ENCODE measurements around the gene PRC1.
"Not testable (repeated sequence)": the region's sequence is repeated elsewhere in the genome, so short reads cannot be mapped to it uniquely, and the experiment has no call there.

Gene PRC1, protein sequence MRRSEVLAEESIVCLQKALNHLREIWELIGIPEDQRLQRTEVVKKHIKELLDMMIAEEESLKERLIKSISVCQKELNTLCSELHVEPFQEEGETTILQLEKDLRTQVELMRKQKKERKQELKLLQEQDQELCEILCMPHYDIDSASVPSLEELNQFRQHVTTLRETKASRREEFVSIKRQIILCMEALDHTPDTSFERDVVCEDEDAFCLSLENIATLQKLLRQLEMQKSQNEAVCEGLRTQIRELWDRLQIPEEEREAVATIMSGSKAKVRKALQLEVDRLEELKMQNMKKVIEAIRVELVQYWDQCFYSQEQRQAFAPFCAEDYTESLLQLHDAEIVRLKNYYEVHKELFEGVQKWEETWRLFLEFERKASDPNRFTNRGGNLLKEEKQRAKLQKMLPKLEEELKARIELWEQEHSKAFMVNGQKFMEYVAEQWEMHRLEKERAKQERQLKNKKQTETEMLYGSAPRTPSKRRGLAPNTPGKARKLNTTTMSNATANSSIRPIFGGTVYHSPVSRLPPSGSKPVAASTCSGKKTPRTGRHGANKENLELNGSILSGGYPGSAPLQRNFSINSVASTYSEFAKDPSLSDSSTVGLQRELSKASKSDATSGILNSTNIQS

DNA sequence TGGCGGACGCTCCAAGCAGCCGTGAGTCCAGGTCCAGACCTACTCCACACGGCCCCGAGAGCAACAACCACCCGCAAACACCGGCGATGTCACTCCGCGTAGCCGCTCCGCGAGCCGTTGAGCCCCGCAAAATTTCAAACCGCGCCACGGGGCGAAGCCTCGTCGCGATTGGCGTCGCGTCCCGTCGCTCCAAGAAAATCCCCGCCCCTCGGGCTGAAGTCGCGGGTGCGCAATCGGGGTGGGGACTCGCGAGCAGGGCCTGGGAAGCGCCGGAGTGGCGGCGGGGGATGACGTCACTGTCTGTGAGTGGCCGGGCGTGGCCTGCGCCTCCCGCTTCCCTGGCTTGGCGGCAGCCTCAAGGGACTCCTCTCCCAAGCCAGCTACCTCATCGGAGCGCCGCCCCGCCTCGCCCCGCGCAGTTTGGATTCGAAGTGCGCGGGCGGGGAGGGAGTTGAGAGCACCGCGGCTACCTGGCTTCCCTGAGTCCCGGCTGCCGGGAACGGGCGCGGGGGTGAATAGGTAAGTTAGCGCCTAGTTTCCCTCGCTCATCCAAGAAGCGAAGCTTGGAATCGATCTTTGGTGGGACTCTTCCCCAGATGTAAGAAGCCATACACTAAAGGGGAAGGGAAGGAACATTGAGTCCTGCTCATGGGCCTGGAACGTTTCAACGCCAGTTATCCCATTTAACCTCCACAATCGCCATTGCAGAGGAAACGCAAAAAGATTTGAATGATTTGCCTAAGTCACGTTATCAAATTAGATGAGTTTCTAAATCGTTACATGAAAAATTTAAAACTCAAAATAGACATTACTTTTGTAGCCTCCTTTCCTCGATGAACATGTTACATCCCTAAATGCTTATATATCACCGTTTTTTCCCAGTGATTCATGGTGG lies at the start of gene PRC1:
Gene PRC1, minus strand, starts transcription at position 119 of the 895 bp plus-strand sequence. Its CDS starts 118 bp downstream, at position 1.
- peak; percentile 98 for DNase-seq

DNA sequence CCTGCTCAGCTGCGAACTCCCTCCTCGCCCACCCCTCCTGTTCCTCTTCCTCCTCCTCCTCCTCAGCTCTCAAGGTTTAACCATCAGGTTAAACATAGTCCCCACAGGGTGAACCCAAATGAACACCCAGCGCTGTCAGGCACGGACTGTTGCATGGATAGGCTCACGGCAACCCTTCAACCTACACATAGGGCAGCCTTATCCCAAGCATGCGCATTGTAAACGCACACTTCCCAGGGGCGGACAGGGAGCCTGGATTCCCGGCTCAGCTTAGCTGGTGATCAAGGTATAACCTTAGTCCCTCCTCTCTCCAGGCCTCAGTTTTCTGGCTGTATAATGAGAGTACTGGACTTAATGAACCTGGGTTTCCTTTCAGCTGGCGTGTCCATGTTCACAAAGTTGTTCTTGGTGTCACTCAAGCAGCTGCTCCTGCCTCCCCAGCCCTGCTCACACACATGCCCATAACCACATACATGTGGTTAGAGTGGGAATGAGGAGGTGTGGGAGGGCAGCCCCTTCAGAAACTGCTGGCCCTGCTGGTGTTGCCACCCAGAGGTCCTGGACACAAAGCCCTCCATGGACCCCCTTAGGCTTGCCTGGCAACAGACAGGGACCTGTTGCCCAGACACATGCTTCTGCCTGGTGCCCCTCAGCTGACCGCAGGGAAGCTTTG lies 49.0 kb upstream of the PRC1 start:
- no peak for DNase-seq

DNA sequence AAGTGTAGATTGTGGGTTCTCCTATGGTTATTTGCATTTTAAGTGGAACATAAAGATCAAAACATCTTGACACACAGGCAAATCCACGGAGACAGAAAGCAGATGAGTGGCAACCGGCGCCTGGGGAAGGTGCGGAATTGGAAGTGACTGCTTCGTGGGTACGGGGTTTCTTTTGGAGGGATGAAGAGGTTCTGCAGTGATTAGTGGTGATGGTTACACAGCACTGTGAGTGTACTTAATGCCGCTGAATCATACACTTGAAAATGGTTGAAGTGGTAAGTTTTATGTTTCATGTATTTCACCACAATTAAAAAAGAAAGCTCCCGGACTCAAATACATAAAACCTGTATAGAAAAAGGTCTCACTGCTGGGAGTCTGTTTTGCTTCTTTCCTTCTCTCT lies 46.5 kb upstream of the PRC1 start:
- DNase-seq: no peak

DNA sequence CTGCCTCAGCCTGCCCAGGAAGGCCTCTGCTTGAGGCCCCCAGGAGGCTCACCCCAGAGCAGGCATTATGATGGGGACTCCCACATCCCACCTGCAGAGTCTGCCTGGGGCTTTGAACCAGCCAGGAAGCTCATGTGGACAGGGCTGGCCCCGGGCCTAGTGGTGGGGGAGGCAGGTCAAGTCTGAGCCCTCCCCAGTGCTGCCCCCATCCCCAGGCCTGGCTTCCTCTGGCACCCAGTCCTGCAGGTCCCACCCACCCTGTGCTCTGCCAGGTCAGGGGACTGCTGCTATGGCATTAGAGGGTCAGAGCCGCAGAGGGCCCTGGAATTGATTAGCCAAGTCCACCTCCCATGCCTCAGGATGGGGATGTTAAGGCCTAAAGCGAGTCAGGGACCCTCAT lies 45.7 kb upstream of the PRC1 start:
- no peak for DNase-seq

DNA sequence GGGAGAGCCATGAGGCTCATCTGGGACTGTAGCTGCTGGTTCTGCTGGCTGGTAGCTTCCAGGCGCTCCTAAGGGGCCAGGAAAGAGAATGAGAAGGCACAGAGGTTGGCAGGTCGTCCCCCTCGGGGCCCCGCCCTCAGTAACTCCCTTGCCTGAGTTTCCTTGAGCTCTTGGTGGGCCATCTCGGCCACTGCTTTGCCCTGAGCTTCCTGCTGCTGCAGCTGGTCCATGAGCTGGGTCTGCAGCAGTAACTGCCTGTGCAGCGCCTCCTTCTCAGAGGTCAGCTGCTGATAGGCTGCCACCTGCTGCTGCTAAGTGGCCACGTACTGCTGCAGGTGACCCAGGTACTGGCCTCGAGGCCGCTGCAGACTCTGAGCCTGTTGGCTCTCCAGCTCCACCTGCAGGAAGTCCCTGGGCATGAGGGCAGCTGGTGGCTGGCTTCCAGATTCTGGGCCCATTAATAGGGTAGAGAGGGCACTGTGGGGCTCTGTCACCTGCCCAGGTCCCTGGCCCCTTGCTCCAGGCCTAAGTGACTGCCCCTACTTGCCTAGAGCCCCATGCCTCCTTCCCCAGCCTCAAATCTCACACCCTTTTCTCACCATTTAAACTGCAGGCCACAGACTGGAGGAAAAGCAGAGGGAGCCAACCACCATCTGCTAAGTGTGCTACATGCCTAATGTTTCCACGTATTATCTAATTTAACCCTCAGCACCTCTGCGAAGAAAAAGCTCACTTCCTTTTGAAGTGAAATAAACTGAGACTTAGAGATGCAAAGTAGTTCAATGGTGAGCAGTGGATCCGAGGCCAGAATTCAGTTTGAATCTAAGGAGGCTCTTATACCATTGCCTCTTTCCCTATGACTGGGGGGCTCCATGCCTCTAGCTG lies 38.8 kb upstream of the PRC1 start:
- DNase-seq: peak; percentile 67

DNA sequence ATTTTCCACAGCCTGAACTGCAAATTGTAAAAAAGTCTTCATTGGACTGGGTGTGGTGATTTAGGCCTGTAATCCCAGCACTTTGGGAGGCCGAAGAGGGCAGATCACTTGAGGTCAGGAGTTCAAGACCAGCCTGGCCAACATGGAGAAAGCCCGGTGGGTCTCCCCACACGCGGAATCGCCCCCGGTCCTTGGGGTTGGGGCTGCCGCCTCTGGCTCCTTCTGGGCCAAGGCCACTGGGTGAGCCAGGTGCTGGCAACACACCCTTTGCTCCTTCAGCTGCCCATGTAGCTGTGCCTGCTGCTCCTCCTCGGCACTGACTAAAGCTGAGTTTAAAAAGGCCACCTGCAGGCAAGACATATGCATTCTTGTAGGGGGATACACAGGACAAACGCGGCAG lies 37.5 kb upstream of the PRC1 start:
- DNase-seq: no peak

DNA sequence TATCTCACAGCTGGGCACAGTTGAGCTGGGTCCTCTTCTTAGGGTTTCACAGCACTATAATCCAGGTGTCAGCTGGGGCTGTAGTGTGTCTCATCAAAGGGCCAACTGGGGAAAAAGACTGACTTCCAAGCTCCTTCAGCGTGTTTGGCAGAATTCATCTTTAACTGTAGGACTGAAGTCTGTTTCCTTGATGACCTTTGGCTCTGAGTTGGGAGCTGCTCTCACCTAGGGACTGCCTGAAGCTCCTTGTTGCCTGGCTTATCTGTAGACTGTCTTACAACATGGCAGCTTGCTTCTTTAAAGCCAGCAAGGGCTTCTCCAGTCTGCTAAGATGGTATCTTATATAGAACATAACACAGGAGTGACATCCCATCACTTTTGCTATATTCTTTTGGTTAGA lies 33.3 kb upstream of the PRC1 start:
- no peak for DNase-seq

DNA sequence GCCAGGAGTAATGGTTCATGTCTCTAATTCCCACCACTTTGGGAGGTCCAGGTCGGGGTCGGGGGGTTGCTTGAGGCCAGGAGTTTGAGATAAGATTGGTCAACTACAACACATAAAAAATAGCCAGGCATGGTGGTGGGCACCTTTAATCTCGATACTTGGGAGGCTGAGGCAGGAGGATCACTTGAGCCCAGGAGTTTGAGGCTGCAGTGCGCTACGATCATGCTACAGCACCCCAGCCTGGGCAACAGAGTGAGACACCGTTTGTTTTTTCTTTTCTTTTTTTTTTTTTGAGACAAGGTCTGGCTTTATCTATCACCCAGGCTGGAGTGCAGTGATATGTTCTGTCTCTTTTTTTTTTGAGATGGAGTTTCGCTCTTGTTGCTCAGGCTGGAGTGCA lies 29.4 kb upstream of the PRC1 start:
- no peak for DNase-seq

DNA sequence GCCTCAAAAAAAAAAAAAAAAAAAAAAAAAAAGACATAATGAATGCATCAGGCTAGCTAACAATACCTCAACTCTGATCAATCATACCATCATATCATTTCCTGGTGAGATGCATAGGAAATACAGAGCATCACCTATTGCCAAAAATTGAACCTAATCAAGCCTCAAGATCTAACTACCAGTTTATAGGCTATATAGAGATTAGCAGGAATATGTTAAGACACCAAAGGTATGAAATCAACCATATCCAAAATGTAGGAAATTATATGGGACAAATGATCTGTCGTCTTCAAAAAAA lies 28.4 kb upstream of the PRC1 start:
- no peak for DNase-seq

DNA sequence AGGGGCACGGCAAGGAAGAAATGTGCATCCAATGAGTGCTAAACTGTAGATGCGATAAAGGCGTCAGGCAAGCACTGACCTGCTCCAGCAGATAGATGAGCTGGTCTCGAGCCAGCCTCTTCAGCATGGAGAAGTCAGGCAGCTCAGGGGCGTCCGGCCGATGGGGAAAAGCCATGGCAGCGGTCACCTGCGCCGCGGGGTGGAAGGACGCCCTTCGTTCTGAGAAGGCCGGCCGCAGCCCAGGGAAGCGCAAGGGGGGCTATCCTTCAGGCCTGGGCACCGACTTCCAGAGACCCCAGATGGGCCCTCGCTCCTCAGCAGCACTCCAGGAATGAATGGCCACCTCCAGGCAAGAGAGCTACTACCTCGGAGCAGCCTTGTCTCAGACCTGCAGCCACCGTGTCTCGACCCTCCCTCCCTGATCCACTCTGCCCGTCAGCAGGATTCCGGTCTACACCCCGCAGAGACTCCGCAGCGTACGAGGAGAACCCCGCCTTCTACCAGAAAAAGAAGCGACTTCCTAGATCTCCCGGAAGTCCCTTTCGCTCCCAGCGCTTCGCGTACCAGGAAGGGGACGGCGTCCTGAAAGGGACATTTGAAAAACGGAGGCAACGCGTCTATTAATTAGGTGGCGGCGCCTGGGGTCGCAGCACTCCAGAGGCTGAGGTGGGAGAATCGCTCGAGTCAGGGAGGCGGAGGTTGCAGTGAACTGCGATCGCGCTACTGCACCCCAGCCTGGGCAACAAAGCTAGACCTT lies 27.9 kb upstream of the PRC1 start, which contains the start of gene VPS33B:
Gene VPS33B, minus strand, starts transcription at position 520 of the 757 bp plus-strand sequence. Its CDS starts 345 bp downstream, at position 175.
- peak; percentile 95 for DNase-seq

DNA sequence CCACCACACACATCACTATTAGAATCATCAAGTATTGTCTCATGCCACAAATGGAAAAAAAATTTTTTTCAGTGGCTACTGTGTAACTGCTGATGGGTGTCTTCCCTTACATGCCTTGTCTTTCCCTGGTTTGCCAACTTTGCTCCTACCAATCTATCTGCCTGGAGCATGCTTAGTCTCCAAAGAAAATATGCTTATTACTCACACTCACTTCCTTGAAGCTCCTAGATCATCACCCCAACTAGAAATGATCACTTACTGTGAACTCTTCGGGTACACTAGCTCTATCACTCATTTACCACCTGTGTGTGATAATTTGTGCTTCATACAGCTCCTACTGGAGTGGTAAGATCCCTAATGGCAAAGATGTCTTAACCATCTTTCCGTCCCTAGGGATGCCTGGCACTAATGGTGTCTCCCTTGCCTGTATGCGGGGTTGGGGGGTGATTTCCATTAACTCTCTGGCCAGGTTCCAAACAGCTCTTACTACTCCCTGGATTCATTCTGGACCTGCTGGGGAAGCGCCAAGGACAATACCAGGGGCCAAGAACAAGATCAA lies 27.3 kb upstream of the PRC1 start:
- peak; percentile 78 for DNase-seq

DNA sequence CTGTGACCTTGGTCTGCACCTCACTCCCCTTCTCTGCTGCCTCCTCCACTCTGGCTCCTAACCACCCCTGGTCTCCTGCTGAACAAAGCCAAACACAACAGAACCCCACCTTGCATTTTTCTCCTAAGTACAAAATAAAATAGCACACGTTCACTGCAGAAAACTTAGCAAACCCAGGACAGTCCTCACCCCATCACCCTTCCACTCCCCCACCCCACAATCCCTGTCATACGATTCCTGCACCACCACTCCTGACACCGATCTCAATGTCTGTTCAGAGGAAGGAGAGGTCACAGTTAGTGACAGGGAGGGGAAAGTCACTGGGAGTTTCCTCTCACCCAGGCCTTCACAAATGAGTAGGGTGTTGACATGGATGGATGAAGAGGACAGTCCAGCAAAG lies 23.8 kb upstream of the PRC1 start:
- no peak for DNase-seq

DNA sequence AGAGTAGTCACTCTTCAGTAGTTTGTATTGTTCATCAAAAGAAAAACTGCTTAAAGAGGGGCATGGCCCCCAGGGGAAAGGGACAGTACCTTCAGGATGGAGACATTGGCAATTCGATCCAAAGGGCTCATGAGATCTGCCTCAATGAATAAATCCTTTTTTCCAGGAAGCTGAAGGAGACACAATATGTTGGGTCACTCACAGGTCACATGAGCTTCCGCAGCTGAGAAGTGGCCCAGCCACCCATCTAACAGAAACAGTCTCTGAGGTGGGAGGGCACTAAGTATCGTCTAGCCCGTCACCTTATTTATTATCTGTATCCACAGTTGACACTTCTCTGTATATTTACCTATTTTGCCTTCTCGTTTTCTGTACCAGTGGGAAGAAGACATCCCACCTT lies 23.4 kb upstream of the PRC1 start:
- DNase-seq: no peak

DNA sequence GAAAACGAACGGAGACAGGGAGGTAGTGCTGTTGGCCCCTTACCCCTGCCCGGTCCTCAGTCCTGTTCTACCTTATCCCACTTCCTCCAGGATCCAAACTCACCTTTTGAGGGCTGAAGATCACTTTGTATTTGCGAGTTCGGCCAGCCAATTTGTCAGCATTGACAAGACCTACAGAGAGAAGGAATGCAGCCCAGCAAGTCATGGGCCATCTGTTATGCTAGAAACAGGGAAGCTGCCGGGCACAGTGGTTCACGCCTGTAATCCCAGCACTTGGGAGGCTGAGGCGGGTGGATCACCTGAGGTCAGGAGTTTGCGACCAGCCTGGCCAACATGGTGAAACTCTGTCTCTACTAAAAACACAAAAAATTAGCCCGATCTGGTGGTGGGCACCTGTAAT lies 19.4 kb upstream of the PRC1 start:
- DNase-seq: not testable (repeated sequence)

DNA sequence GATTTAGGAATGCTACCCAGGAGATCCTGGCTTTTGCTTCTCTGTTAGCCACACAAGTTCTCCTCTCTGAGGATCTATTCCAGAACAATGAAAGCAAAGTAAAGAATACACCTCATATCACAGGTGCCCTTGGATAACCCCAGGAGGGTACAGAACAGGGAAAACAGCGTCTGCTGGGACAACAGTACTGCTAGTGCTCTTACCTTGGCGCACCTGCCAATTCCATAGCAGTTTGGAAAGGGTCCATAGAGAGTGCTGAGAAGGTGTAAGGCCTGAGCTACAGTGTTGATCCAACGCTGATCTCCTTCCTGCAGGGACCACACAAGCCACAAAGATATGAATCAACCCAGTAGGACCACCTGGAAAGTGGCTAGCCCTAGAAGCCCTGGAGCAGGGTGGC lies 12.9 kb upstream of the PRC1 start:
- no peak for DNase-seq

DNA sequence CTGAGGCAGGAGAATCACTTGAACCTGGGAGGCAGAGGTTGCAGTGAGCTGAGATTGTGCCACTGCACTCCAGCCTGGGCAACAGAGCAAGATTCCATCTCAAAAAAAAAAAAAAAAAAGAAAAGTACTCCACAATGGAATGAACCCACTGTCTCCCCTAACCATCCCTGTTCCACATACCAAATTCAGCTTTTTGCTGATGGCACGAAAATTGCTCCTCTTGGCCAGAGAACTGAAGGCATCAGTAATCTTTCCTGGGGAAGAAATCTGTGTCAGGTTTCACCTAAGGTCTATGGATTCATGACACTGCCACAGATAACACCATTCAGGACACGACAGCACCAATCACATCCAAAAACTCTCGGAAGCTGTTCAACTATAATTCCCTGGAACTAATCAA lies 6.9 kb upstream of the PRC1 start:
- no peak for DNase-seq

DNA sequence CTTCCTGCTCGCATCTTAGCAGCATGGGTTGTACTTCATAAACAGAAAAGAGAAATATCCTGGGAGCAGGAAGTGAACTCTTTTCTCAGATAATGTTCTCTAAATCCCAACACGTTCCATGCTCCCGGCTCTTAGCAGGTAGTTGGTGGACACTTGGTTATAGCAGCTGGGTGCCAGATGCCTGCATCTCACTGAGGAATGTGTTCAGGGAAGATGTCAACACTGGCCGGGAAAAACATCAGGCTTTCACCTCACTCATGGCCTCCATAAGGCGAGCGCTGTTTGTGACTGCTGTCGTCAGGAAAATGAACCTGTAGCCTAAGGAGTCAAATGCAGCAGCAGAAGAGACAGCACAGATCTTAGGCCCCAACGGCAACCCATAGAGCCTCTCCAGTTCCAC lies 4.4 kb upstream of the PRC1 start:
- no peak for DNase-seq

DNA sequence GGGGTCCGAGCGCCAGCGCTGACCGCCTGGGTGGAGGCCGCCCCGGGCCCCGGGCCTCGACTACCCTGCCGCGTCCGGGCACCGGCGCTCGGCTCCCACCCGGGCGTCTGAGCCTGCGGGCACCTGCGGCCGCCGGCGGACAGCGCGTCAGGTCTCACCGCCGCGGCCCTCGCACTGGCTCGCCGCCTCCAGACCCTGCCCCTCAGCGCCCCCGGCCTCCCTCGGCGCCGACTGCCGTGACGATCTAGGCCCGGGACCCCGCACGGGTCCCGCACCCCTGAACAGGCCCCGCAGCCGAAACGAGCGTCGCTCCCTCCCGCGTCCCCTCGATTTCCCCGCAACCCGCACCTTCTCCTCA lies 297 bp downstream of the PRC1 start:
- DNase-seq: peak; percentile 46

DNA sequence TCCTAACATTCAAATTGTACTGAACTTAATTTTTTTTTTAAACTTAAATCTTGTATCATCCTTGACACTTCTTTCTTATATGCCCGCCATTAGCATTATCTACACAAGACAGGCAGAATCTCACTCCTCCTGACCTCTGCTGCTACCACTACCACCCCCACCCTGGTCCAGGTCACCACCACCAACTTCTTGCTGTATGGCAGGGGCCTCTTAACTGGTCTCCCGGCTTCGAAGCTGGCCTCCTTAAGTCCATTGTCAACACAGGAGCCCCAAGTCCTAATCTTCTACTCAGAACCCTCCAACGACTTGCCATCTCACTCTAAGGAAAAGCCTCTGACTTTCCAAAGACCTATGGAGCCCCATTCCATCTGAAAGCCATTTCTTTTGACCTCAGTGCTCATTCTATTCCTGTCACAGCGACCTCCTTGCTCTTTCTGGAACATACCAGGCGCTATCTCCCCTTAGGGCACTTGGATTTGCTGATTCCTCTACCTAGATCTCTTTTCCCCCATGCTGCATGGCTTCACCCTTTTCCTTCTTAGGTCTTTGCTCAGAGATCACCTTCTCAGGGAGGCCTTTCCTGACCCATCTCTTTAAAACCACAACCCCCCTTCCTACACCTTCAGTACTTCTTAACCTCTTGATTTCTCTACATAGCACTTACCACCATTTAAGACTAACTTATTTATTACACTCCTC lies 2.6 kb downstream of the PRC1 start:
- DNase-seq: no peak

DNA sequence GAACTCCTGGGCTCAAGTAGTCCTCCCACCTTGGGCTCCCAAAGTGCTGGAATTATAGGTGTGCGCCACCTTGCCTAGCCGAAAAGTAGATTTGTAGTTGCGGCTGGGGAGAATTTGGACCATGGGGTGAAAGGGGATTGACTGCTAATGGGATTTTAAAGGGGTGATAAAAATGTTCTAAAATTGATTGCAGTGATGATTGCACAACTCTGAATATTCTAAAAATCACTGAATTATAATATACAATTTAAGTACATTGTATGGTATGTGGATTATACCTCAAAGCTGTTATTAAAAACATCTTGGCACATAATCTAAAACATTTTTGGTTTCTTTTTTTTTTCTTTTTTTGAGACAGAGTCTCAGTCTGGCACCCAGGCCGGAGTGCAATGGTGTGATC lies 3.9 kb downstream of the PRC1 start:
- DNase-seq: no peak
